Panc1 (cell line): Measurements from ENCODE around the gene PDZD2. TPM values are rescaled to one million over a fixed set of nuclear protein-coding genes. Genes with fewer than 3 reads are reported as not detected.

ENCODE experiments used
- ATAC-seq: fragments of 200-7000 bp; cut with Tn5 transposase; 2 replicates; pipeline ENCODE4 v1.9.1; 2020; ENCODE audit warnings: mild to moderate bottlenecking, moderate library complexity
- BruUV-seq: library from RNA; stranded (reverse); fragments of 400-500 nt; replicated peaks from 2 replicates; lab custom pipeline; 2021; lab: Mats Ljungman, UMichigan
- CTCF ChIA-PET: fragments of 300-600 bp; sonication (Branson Sonifier 250); formaldehyde crosslinking; loops from one replicate; lab custom pipeline; 2022; ENCODE audit warnings: antibody characterized with exemption; lab: Charles Lee
- POLR2A ChIA-PET: fragments of 300-600 bp; sonication (Branson Sonifier 250); formaldehyde crosslinking; loops from one replicate; lab custom pipeline; 2022; ENCODE audit warnings: antibody characterized with exemption; lab: Charles Lee
- DNase-seq: peaks from one replicate; pipeline ENCODE4 v3.0.0-alpha.2; 2010; ENCODE audit warnings: low read depth, low spot score
- H3K27ac ChIP-seq: 2 replicates; pipeline ENCODE4 v1.5.1; 2011; ENCODE audit warnings: mild to moderate bottlenecking, low read length, inconsistent platforms
- H3K27me3 ChIP-seq: fragments of 200-500 bp; sonication (Bioruptor generic); 2 replicates; pipeline ENCODE4 v1.6.0; 2014; ENCODE audit warnings: low read length, inconsistent platforms; ENCODE audit not compliant: control insufficient read depth, insufficient read depth
- H3K36me3 ChIP-seq: fragments of 200-500 bp; sonication (Bioruptor generic); 2 replicates; pipeline ENCODE4 v1.5.1; 2014; ENCODE audit warnings: inconsistent platforms, mild to moderate bottlenecking, low read length, moderate library complexity; ENCODE audit not compliant: control insufficient read depth, insufficient read depth
- H3K4me1 ChIP-seq: 2 replicates; pipeline ENCODE4 v1.5.1; 2011; ENCODE audit warnings: inconsistent platforms, mild to moderate bottlenecking, low read length, moderate library complexity; ENCODE audit not compliant: control insufficient read depth, insufficient read depth
- H3K4me3 ChIP-seq, 2 experiments: 2 replicates each; pipeline ENCODE4 v1.5.1; 2011 to 2012; ENCODE audit warnings: low read depth in 2 of 2, low read length in 2 of 2, mild to moderate bottlenecking in 2 of 2, inconsistent platforms in 1 of 2, moderate library complexity in 1 of 2
- H3K9me3 ChIP-seq: fragments of 200-500 bp; sonication (Bioruptor generic); 2 replicates; pipeline ENCODE4 v1.5.1; 2014; ENCODE audit warnings: low read depth, mild to moderate bottlenecking, inconsistent platforms, low read length, moderate library complexity; ENCODE audit not compliant: control insufficient read depth, insufficient read depth
- POLR2AphosphoS5 ChIP-seq: IDR thresholded peaks from 2 replicates; pipeline ENCODE4 v1.6.1; 2012; ENCODE audit warnings: mild to moderate bottlenecking, low read depth, low read length, moderate library complexity
- SIN3A ChIP-seq: IDR thresholded peaks from 2 replicates; pipeline ENCODE4 v1.6.1; 2012; ENCODE audit warnings: low read depth, mild to moderate bottlenecking, low read length, moderate library complexity, borderline replicate concordance; ENCODE audit not compliant: insufficient read depth
- TCF7L2 ChIP-seq: IDR thresholded peaks from 2 replicates; pipeline ENCODE4 v1.6.1; 2011; ENCODE audit warnings: mild to moderate bottlenecking, low read depth, low read length, inconsistent platforms
- in situ Hi-C: cut with HindIII; loops from 2 replicates; pipeline ENCODE4 v1.10.0; 2016; ENCODE audit warnings: low sequenced_read_pairs, low pct_unique_long_range_greater_than_20kb
- intact Hi-C: fragments of 100-400 bp; cut with micrococcal nuclease; formaldehyde crosslinking; loops from one replicate; pipeline ENCODE4 v1.10.0; 2022; ENCODE audit not compliant: unreplicated experiment
- total RNA-seq: library from RNA; stranded (reverse); gene quantifications from one replicate; pipeline ENCODE4 v1.2.1, GENCODE V29; 2021; ENCODE audit not compliant: unreplicated experiment
- TF ChIP-seq, protein P1 (sequence below), 2 experiments: IDR thresholded peaks; 2 replicates each; pipeline ENCODE4 v1.6.1; 2011 to 2012; ENCODE audit warnings: low read depth in 2 of 2, control low read depth in 1 of 2, low read length in 1 of 2, mild to moderate bottlenecking in 1 of 2, moderate library complexity in 1 of 2; ENCODE audit not compliant: insufficient read depth in 1 of 2
- TF ChIP-seq, protein P2 (sequence below): fragments of 450-650 bp; IDR thresholded peaks from 2 replicates; pipeline ENCODE4 v1.5.1; 2017; ENCODE audit warnings: mild to moderate bottlenecking

Gene PDZD2
- total RNA-seq, 1 experiment from 2014 or later: 0.10 TPM

DNA sequence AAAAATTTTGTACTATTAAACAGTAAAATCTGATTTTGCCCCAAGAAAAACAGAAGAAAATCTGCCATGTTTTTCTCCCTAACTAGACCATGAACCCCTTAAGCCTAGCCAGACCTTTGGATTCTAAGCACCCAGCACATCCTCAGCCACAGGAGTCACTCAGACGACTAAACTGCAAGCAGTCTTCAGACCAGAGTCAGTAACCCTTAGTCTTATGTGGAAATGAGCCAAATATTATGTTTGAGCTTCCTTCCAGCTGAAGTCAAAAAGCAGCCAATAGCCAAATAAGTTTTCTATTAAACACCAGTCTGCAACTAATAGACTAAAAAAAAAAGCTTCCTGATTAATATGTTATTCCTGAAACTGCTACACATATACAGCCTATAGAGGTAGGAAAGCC, 487.8 kb downstream of the PDZD2 start:
- Histone ChIP-seq H3K4me1 (no peaks in the 10 kb centered on the region), H3K27me3 (no peaks in the 10 kb centered on the region), H3K4me3 (no peak overlapping the region), H3K9me3 (no peaks in the 10 kb centered on the region), H3K36me3 (peaks cover 20% of the 10 kb centered on the region; the same call in 1 of the 2 replicates), H3K27ac (no peak overlapping the region)
- CTCF ChIA-PET: no interaction called here
- no peak for DNase-seq
- no peak for TF ChIP-seq TCF7L2
- ATAC-seq: no peak
- intact Hi-C loops: no loop called here
- POLR2A ChIA-PET: no interaction called here
- in situ Hi-C loops: no loop called here
- no TSS peak for BruUV-seq

DNA sequence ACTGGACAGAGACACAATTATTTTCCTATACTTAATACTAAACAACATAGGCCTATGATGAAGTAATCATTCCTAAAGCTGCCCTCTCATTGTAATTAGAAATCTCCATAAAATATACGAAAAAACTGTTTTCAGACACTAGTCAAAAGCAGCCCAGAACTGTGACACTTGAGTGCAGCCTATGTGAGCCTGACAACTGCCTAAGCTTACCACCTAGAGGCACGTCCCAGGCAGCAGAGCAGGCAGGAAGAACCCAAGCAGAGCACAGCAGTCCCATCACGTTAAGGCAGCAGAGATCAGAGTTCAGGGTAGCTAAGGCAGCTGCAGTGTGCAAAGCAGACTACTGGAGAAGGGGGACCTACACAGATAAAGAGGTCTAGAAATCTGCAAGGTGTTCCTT, 488.8 kb downstream of the PDZD2 start:
- no TSS peak for BruUV-seq
- DNase-seq (no peak), ATAC-seq (no peak)
- Histone ChIP-seq H3K27ac (no peak overlapping the region), H3K4me1 (no peaks in the 10 kb centered on the region), H3K4me3 (no peak overlapping the region), H3K36me3 (peaks cover 18% of the 10 kb centered on the region; the same call in 1 of the 2 replicates), H3K9me3 (no peaks in the 10 kb centered on the region), H3K27me3 (no peaks in the 10 kb centered on the region)
- POLR2A ChIA-PET: no interaction called here
- CTCF ChIA-PET: no interaction called here
- in situ Hi-C loops: no loop called here
- intact Hi-C loops: no loop called here
- TF ChIP-seq TCF7L2: no peak
- TF ChIP-seq POLR2AphosphoS5: no peak
- TF ChIP-seq SIN3A: no peak
- TF ChIP-seq, protein P1, sequence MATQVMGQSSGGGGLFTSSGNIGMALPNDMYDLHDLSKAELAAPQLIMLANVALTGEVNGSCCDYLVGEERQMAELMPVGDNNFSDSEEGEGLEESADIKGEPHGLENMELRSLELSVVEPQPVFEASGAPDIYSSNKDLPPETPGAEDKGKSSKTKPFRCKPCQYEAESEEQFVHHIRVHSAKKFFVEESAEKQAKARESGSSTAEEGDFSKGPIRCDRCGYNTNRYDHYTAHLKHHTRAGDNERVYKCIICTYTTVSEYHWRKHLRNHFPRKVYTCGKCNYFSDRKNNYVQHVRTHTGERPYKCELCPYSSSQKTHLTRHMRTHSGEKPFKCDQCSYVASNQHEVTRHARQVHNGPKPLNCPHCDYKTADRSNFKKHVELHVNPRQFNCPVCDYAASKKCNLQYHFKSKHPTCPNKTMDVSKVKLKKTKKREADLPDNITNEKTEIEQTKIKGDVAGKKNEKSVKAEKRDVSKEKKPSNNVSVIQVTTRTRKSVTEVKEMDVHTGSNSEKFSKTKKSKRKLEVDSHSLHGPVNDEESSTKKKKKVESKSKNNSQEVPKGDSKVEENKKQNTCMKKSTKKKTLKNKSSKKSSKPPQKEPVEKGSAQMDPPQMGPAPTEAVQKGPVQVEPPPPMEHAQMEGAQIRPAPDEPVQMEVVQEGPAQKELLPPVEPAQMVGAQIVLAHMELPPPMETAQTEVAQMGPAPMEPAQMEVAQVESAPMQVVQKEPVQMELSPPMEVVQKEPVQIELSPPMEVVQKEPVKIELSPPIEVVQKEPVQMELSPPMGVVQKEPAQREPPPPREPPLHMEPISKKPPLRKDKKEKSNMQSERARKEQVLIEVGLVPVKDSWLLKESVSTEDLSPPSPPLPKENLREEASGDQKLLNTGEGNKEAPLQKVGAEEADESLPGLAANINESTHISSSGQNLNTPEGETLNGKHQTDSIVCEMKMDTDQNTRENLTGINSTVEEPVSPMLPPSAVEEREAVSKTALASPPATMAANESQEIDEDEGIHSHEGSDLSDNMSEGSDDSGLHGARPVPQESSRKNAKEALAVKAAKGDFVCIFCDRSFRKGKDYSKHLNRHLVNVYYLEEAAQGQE (IDR thresholded peaks at IDR 0.05; ENCODE audit: insufficient read depth in 1 of 2, low read depth in 2 of 2, low read length in 1 of 2): no peak
- TF ChIP-seq, protein P2, sequence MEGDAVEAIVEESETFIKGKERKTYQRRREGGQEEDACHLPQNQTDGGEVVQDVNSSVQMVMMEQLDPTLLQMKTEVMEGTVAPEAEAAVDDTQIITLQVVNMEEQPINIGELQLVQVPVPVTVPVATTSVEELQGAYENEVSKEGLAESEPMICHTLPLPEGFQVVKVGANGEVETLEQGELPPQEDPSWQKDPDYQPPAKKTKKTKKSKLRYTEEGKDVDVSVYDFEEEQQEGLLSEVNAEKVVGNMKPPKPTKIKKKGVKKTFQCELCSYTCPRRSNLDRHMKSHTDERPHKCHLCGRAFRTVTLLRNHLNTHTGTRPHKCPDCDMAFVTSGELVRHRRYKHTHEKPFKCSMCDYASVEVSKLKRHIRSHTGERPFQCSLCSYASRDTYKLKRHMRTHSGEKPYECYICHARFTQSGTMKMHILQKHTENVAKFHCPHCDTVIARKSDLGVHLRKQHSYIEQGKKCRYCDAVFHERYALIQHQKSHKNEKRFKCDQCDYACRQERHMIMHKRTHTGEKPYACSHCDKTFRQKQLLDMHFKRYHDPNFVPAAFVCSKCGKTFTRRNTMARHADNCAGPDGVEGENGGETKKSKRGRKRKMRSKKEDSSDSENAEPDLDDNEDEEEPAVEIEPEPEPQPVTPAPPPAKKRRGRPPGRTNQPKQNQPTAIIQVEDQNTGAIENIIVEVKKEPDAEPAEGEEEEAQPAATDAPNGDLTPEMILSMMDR: no peak

DNA sequence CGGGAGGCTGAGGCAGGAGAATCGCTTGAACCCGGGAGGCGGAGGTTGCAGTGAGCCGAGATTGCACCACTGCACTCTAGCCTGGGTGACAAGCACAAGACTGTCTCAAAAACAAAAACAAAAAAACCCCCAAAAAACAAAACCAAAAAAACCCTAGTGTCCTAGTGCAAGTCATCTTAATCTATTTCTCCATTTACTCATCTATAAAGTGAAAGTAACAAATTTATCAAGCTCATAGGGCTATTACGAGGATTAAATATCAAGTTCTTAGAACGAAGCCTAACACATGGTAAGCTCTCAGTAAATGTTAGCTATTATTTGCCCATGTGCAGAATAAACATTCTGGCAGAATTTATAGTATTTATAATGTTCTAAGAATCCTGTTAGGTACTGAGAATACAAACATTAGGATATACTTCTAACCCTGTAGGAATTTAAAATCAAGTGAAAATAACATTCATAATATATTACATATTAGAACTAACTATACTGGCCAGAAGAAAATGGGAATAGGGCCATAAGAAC, 490.2 kb downstream of the PDZD2 start:
- intact Hi-C loops (no loop called here), in situ Hi-C loops (no loop called here)
- Histone ChIP-seq H3K27ac (no peak overlapping the region), H3K9me3 (no peaks in the 10 kb centered on the region), H3K27me3 (no peaks in the 10 kb centered on the region), H3K4me3 (no peak overlapping the region), H3K4me1 (no peaks in the 10 kb centered on the region), H3K36me3 (peaks cover 18% of the 10 kb centered on the region; the same call in 1 of the 2 replicates)
- DNase-seq (no peak), ATAC-seq (no peak)
- TF ChIP-seq, protein P2: no peak
- TF ChIP-seq POLR2AphosphoS5 (no peak), TCF7L2 (no peak), SIN3A (no peak)
- TF ChIP-seq, protein P1 (IDR thresholded peaks at IDR 0.05; ENCODE audit: insufficient read depth in 1 of 2, low read depth in 2 of 2, low read length in 1 of 2): no peak
- BruUV-seq: no TSS peak
- ChIA-PET CTCF (no interaction called here), POLR2A (no interaction called here)
